Thyroid gland (tissue), 4 donors: ENCODE measurements around the gene YPEL1.

Experiments used
- CTCF ChIP-seq, 6 experiments: fragments of 200-600 bp in 3 of 6; fragments of 450-650 bp in 3 of 6; sonication (generic) in 3 of 6; IDR thresholded peaks; one replicate each; pipeline ENCODE4 v1.5.1; 2016 to 2019; ENCODE audit warnings: antibody characterized with exemption in 6 of 6, mild to moderate bottlenecking in 2 of 6, inconsistent platforms in 1 of 6, moderate library complexity in 1 of 6
- POLR2A ChIP-seq, 2 donors: fragments of 450-650 bp; IDR thresholded peaks; one replicate each; pipeline ENCODE4 v1.6.1; 2017; ENCODE audit warnings: antibody characterized with exemption in 2 of 2, mild to moderate bottlenecking in 2 of 2, moderate library complexity in 1 of 2

- TF ChIP-seq CTCF (IDR thresholded peaks at IDR 0.05): no peak
- TF ChIP-seq POLR2A (IDR thresholded peaks at IDR 0.05): no peak
These were observed 26.6 kb downstream of the YPEL1 start for GRCh38 chr22:21708960-21709359.
